GM21825 (cell line): ENCODE measurements around the gene CCDC74B.
A peak's percentile ranks its signal among the peaks of the same experiment; 100 is the strongest.
"Not testable (repeated sequence)": the region's sequence is repeated elsewhere in the genome, so short reads cannot be mapped to it uniquely, and the experiment has no call there.

Source experiments
- ATAC-seq: cut with Tn5 transposase; IDR thresholded peaks from one replicate; pipeline ENCODE4 v1.9.1; 2021; ENCODE audit warnings: mild to moderate bottlenecking, moderate library complexity; ENCODE audit not compliant: unreplicated experiment

Gene CCDC74B

GRCh38 chr2:130145006-130145414 lies at the start of gene CCDC74B:
TSS of gene CCDC74B (minus strand) at chr2:130145112. CDS start at chr2:130144996, 116 bp downstream.
- ATAC-seq, result peak; percentile 92

GRCh38 chr2:130193824-130194223 lies 48.9 kb upstream of the CCDC74B start:
- ATAC-seq, result not testable (repeated sequence)

DNA sequence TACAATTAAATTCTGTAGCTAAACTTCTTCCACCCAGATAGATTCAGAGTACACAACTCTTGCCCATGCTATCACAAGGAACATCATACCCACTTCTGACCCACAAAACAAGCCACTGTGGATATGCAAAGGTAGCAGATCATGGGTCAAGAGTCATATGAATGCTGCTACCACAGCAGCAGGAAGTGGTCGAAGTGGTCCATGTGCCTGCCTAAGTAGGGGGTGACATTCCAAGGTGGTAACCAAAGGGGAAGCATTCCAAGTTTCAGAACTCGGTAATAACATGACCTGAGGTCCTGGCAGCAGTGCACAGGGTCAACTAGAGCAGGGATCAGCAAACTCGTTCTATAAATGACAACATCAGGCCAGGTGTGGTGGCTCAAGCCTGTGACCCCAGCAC lies 47.5 kb upstream of the CCDC74B start:
- not testable (repeated sequence) for ATAC-seq

- not testable (repeated sequence) for ATAC-seq
Observed at GRCh38 chr2:130191319-130191718, 46.4 kb upstream of the CCDC74B start.

- ATAC-seq, result no peak
Observed at GRCh38 chr2:130190237-130190636, 45.3 kb upstream of the CCDC74B start.

GRCh38 chr2:130188958-130189357 lies 44.0 kb upstream of the CCDC74B start:
- ATAC-seq, result not testable (repeated sequence)

- ATAC-seq, result not testable (repeated sequence)
Observed at GRCh38 chr2:130187859-130188792, 43.2 kb upstream of the CCDC74B start.

- no peak for ATAC-seq
Observed at GRCh38 chr2:130187268-130187667, 42.4 kb upstream of the CCDC74B start.

- no peak for ATAC-seq
Observed at GRCh38 chr2:130186391-130186790, 41.5 kb upstream of the CCDC74B start.

DNA sequence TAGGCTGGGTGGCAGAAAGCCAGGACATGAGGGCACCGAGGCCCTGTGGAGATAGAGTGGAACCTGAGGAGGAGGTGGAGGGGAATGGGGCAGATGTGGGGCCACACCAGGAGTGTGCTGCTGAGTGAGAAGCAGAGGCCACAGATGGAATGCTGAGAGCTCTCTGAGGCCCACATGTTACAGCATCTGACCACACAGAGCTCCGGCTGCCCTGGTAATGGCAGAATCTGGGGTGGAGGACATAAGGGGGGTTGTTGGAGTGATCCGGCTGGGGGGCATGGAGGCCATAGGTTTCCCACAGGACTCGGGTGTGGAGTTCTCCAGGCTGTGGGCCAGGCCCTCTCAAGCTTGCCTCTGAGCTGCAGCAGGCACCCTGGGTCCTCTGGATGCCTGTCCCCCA lies 41.0 kb upstream of the CCDC74B start:
- ATAC-seq, result no peak

GRCh38 chr2:130185436-130185835 lies 40.5 kb upstream of the CCDC74B start:
- no peak for ATAC-seq

DNA sequence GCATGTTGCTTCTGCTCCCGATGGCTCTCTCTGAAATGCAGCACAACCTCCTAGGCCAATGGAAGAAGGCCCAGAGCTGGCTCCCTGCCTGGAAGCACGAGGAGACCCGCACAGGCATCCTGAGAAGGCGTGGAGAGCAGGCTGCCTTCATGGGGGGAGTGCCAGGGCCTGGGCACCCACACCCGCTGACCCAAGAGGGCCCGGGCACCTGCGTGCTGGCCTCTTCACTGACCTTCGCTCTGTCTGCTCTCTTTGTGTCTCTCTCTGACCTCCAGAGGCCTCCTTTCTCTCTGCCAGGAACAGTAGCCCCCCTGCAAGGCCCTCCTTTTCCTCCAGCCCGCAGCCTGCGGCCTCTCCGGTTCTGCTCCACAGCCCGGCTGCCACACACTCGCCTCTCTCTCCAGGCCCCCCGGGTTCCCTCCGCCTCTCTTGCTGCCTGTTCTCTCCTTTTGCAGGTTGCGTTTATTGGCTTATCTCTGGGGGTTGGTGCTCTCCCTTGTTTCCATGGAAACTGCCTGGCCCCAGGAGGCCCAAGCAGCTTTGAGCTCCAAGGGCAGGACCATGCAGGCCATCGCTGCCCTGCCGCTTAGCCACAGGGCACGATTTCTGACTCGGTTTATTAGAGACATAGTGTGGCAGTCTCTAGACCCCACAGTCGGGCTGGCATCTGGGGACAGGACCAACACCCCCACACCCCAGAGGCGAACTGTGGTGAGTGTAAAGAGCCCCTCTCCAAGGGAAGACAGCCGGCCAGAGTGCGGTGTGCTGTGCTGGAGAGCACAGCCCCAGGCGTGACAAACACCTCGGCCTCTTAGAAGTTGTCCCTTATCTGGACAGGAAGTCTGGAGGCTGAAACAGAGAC lies 38.8 kb upstream of the CCDC74B start:
- no peak for ATAC-seq

DNA sequence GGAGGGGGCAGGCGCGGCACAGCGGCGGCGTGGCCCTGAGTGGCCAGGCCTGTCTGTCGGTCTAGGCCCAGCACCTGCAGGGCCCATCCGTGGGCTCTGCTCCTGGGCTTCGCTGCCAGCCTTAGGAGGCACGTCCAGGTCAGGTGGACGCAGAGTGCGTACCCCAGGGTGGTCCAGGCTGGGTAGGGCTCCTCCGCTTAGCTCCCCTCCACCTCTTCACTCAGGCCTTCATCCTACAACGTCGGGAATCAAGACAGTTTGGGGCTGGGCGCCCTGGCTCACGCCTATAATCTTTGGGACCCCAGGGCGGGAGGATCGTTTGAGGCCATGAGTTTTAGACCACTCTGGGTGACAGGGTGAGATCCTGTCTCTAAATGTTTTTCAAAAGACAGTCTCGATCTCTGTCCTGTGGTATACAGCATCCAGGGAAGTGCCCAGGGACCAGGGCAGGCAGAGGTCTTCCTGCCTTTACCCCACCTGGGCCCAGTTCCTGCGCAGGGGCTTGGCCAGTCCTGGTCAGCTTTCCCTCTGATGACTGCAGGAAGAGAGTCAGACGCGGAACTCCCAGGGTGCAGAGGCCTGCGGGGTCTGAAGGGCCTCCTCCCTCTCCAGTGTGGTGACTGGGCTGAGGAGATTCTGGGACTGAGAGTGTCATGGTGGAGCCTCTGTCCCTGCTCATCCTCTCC lies 38.1 kb upstream of the CCDC74B start:
- peak; percentile 6 for ATAC-seq

GRCh38 chr2:130181880-130182682 lies 37.2 kb upstream of the CCDC74B start, which contains the start of gene MZT2B:
TSS of gene MZT2B (plus strand) at chr2:130182262. CDS start at chr2:130182283, 21 bp downstream.
- peak; percentile 84 for ATAC-seq

GRCh38 chr2:130181325-130181879 lies 36.5 kb upstream of the CCDC74B start, which contains the start of gene SMPD4:
TSS of gene SMPD4 (minus strand) at chr2:130181602. CDS start at chr2:130176592, 5,010 bp downstream.
- peak; percentile 62 for ATAC-seq

DNA sequence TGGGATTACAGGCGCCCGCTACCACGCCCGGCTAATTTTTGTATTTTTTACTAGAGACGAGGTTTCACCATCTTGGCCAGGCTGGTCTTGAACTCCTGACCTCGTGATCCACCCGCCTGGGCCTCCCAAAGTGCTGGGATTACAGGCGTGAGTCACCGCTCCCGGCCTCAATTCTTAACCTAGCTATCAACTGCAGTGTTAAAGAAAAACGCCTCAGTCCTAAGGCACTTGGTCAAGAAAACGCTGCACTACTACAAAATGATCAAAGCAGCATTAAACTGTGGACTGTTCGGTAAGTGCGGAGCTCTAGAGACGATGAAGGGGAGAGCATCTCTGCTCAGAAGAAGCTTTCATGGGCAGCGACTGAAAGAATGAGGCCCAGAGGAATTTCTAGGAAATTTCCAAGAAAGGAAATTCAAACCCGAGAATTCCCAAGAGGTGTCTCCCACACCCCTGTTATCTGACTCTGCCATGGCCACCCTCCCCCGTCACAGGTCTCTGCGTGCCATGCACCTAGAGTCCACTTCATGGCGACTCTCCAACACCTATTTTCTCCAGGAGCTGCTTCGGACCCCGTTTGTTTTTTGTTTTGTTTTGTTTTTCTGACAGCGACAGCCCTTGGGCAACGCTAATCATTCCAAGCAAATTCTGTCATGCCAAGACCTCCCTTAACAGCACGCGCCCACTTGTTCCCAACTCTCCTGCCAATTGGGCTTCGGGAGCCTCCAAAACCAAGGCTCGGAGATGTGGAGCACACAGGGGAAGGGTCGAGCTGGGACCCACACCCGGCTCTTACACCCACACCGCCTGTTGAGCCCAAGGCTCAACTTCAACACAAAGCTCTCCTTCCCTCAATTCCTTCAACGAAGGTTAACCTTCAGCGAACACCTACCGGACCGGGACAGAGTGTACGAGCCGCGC lies 35.8 kb upstream of the CCDC74B start:
- ATAC-seq, result not testable (repeated sequence)

GRCh38 chr2:130174866-130175265 lies 30.0 kb upstream of the CCDC74B start:
- ATAC-seq, result not testable (repeated sequence)

GRCh38 chr2:130169896-130170295 lies 25.0 kb upstream of the CCDC74B start:
- no peak for ATAC-seq
